Measurements from ENCODE around the gene ASTN1.

- TF ChIP-seq EZH2 (IDR thresholded peaks at IDR 0.05; ENCODE audit: low read length, unreplicated experiment) (no peak), EZH2phosphoT487 (IDR thresholded peaks at IDR 0.05; ENCODE audit: borderline replicate concordance, low read length) (no peak)
Observed at GRCh38 chr1:177091040-177091439, 73.5 kb downstream of the ASTN1 start.
